Tibial nerve (tissue), 4 donors: Measurements from ENCODE around the gene GDPD5. TPM values are rescaled to one million over a fixed set of nuclear protein-coding genes. Genes with fewer than 3 reads are reported as not detected.

Experiments
- DNase-seq, 2 donors: peaks; one replicate each; pipeline ENCODE4 v3.0.0-alpha.2; 2019; ENCODE audit warnings: low spot score in 2 of 2
- H3K27ac ChIP-seq, 4 donors: fragments of 200-600 bp; sonication (generic) in 3 of 4; one replicate each; pipeline ENCODE4 v1.5.1; 2017 to 2019; ENCODE audit warnings: mild to moderate bottlenecking in 1 of 4
- H3K27me3 ChIP-seq, 2 donors: fragments of 200-600 bp; sonication (generic) in 1 of 2; one replicate each; pipeline versions ENCODE4 v1.5.1 to v1.6.0; 2017 to 2019
- H3K36me3 ChIP-seq, 3 donors: fragments of 200-600 bp; sonication (generic); one replicate each; pipeline ENCODE4 v1.5.1; 2018 to 2019
- H3K4me1 ChIP-seq, 4 donors: fragments of 200-600 bp; sonication (generic) in 3 of 4; one replicate each; pipeline ENCODE4 v1.5.1; 2017 to 2019
- H3K4me3 ChIP-seq, 4 donors: fragments of 200-600 bp; sonication (generic) in 3 of 4; one replicate each; pipeline ENCODE4 v1.5.1; 2017 to 2019; ENCODE audit warnings: mild to moderate bottlenecking in 1 of 4, moderate library complexity in 1 of 4
- H3K9me3 ChIP-seq, 4 donors: fragments of 200-600 bp; sonication (generic) in 3 of 4; one replicate each; pipeline ENCODE4 v1.5.1; 2017 to 2019
- CTCF ChIP-seq, 5 experiments: fragments of 200-600 bp in 3 of 5; fragments of 450-650 bp in 2 of 5; sonication (generic) in 3 of 5; IDR thresholded peaks; one replicate each; pipeline ENCODE4 v1.5.1; 2016 to 2019; ENCODE audit warnings: antibody characterized with exemption in 5 of 5, mild to moderate bottlenecking in 3 of 5, moderate library complexity in 2 of 5
- EP300 ChIP-seq, 2 donors: sonication (generic); formaldehyde crosslinking; IDR thresholded peaks; one replicate each; pipeline ENCODE4 v1.6.1; 2017; ENCODE audit warnings: antibody characterized with exemption in 2 of 2, mild to moderate bottlenecking in 1 of 2
- POLR2A ChIP-seq, 2 donors: fragments of 450-650 bp; IDR thresholded peaks; one replicate each; pipeline ENCODE4 v1.6.1; 2017; ENCODE audit warnings: antibody characterized with exemption in 2 of 2, mild to moderate bottlenecking in 2 of 2, moderate library complexity in 2 of 2
- WGBS, 2 donors: methylation state at CpG; one replicate each; pipeline ENCODE4 v1.1.5; 2018; 5-methylcytosine and 5-hydroxymethylcytosine counted together
- total RNA-seq, 4 donors: library from RNA; depleted of rRNA; stranded (reverse); fragments of >200 nt; gene quantifications; one replicate each; pipeline ENCODE4 v1.1.0, GENCODE V29; 2016

The GDPD5 gene
- total RNA-seq, 4 donors from 2014 or later, result 92.2 to 122 (median 101) TPM

DNA sequence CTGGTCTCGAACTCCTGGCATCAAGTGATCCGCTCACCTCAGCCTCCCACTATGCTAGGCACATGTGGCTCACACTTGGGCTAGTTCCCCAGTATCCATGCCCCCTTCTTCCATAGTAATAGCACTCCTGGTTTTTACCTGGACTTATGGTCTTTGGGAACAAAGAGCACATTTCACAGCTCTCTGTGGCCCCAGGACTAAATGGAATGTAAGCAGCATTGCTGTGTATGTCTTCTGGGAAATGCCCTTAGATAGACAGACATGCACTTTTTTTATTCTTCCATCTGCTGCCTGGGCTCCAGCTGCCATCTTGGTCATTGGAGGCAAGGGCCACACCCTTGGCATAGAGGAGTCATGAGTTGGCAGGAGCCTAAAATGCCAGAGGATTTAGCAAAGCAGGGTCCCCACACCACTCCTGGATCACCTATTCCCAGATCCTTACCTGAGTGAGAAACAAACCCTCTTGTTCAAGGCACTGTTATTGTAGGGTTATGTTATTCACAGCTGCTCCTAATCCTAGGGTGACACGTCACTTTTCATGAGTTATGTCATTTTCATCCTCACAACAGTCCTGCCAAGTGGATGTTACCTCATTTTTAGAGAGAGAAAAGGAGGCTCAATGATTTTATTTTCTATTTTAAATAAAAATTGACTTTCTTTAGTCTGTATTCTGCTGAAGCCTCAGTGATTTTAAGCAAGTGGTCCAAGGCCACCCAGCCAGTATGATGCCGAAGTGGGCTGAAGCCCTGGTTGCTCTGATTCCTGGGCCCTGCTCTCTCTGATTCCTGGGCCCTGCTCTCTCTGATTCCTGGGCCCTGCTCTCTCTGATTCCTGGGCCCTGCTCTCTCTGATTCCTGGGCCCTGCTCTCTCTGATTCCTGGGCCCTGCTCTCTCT is 15.7 kb upstream of the GDPD5 start:
- TF ChIP-seq CTCF (IDR thresholded peaks at IDR 0.05), result no peak
- no peak for TF ChIP-seq EP300 (IDR thresholded peaks at IDR 0.05)
- no peak for TF ChIP-seq POLR2A (IDR thresholded peaks at IDR 0.05)

GRCh38 chr11:75539459-75540334 is 14.0 kb upstream of the GDPD5 start:
- Histone ChIP-seq H3K9me3 (no peaks in the 10 kb centered on the region), H3K4me3 (no peak overlapping the region), H3K27ac (no peak overlapping the region), H3K36me3 (no peaks in the 10 kb centered on the region), H3K4me1 (peaks cover 0 to 5% (median 0%) of the 10 kb centered on the region in 4 donors), H3K27me3 (no peaks in the 10 kb centered on the region)
- TF ChIP-seq POLR2A (IDR thresholded peaks at IDR 0.05) (no peak), CTCF (IDR thresholded peaks at IDR 0.05) (no peak), EP300 (IDR thresholded peaks at IDR 0.05) (no peak)
- WGBS, 2 donors, result 47 to 50% methylated on average over 9 of the region's 9 CpGs
- DNase-seq, result no peak

More for the DNA sequence above, 15.7 kb upstream of the GDPD5 start:
- Histone ChIP-seq H3K27me3 (no peaks in the 10 kb centered on the region), H3K27ac (no peak overlapping the region), H3K4me3 (no peak overlapping the region), H3K4me1 (peaks cover 0 to 5% (median 0%) of the 10 kb centered on the region in 4 donors), H3K9me3 (no peaks in the 10 kb centered on the region), H3K36me3 (no peaks in the 10 kb centered on the region)
- no peak for DNase-seq
- WGBS, 2 donors, result 97 to 99% methylated on average over 4 of the region's 4 CpGs

DNA sequence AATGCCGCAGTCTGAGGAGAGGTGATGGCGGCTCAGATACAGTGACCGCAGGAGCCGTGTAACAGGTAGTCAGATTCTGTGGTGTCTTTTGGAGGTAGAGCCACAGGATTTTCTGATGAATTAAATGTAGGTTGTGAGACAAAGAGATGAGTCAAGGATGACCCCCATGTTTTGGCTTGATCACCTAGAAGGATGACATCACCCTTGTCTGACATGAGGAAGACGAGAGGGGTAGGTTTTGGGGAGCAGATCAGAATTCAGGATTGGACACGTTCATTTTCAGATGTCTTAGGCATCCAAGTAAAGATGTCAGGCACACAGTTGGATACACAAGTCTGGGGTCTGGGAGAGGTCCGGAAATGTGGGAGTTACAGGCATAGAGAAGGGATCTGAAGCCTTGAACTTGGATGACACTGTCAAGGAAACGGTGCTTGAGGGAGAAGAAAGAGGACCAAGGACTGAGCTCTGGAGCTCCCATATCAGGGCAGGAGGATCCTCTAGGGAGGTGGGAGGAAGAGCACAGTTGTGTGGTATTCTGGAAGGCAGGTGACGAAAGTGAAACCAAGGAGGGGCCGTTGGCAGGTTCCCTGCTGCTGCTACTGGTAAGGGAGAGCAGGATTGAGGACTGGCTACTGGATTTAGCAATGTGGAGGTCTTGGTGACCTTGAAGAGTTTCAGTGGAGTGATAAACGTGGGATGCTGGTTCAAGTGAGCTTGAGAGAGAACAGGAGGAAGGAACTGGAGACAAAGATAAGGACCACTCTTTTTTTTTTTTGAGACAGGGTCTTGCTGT is 12.6 kb upstream of the GDPD5 start:
- TF ChIP-seq EP300 (IDR thresholded peaks at IDR 0.05) (no peak), POLR2A (IDR thresholded peaks at IDR 0.05) (no peak), CTCF (IDR thresholded peaks at IDR 0.05) (no peak)
- DNase-seq, result no peak
- H3K9me3 ChIP-seq, result no peaks in the 10 kb centered on the region
- no peaks in the 10 kb centered on the region for H3K36me3 ChIP-seq
- no peak overlapping the region for H3K27ac ChIP-seq
- peaks cover 0 to 11% (median 0%) of the 10 kb centered on the region in 4 donors for H3K4me1 ChIP-seq
- H3K27me3 ChIP-seq, result no peaks in the 10 kb centered on the region
- 86% methylated on average over 11 of the region's 11 CpGs for WGBS, 2 donors
- no peak overlapping the region for H3K4me3 ChIP-seq

- Histone ChIP-seq H3K9me3 (no peaks in the 10 kb centered on the region), H3K36me3 (no peaks in the 10 kb centered on the region), H3K27ac (no peak overlapping the region), H3K27me3 (no peaks in the 10 kb centered on the region), H3K4me1 (peaks cover 0 to 11% (median 0%) of the 10 kb centered on the region in 4 donors), H3K4me3 (no peak overlapping the region)
- no peak for DNase-seq
- WGBS, 2 donors, result 79 to 80% methylated on average over 5 of the region's 5 CpGs
- no peak for TF ChIP-seq EP300 (IDR thresholded peaks at IDR 0.05)
- no peak for TF ChIP-seq POLR2A (IDR thresholded peaks at IDR 0.05)
- TF ChIP-seq CTCF (IDR thresholded peaks at IDR 0.05), result no peak
Observed at GRCh38 chr11:75537740-75538139, 12.0 kb upstream of the GDPD5 start.
